LNCAP (cell line): ENCODE measurements around the gene PLXNC1.

Experiments
- CTCF ChIP-seq: fragments of 450-650 bp; IDR thresholded peaks from 2 replicates; pipeline ENCODE4 v1.5.1; 2017; ENCODE audit warnings: mild to moderate bottlenecking

Gene PLXNC1

GRCh38 chr12:94208622-94208966 is 60.2 kb downstream of the PLXNC1 start:
- no peak for TF ChIP-seq CTCF

DNA sequence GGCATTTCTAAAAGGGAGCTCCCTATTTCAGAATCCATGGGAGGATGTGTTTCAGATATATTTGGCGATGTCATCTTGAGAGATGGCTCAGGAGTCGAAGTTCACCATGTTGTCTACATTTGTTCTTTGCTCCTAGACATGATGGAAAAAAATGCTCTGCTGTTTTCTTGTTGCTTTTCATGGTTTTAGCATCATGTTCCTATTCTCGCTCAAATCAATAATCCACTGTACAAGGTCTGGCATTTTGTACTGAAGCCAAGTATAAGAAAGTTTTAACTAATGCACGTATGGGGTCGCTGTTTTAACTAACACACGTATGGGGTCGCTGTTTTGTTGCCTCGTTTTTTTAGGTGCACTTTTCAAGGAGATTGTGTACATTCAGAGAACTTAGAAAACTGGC is 60.9 kb downstream of the PLXNC1 start:
- TF ChIP-seq CTCF: no peak

- TF ChIP-seq CTCF: no peak
These were observed 62.6 kb downstream of the PLXNC1 start for GRCh38 chr12:94211021-94211420.

- no peak for TF ChIP-seq CTCF
These were observed 69.9 kb downstream of the PLXNC1 start for GRCh38 chr12:94218233-94218632.

GRCh38 chr12:94219622-94220302 is 71.4 kb downstream of the PLXNC1 start:
- no peak for TF ChIP-seq CTCF

DNA sequence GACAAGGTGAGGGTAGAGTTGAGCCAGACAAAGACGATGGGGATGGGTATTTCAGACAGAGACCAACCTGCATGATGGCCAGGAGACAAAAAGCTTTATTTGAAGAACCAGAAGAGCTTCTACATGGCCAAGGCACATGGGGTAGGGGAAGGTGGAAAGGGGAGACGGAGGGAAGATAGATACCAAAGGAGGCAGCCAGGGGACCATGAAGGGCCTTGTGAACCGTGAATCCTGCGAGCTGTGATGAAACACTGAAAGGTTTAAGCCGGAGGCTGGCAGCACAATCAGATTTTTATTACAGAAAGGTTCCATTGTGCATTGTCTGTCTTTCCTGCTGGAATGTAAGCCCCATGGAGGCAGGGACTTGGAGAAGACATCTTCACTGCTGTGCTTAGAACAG is 72.4 kb downstream of the PLXNC1 start:
- no peak for TF ChIP-seq CTCF

DNA sequence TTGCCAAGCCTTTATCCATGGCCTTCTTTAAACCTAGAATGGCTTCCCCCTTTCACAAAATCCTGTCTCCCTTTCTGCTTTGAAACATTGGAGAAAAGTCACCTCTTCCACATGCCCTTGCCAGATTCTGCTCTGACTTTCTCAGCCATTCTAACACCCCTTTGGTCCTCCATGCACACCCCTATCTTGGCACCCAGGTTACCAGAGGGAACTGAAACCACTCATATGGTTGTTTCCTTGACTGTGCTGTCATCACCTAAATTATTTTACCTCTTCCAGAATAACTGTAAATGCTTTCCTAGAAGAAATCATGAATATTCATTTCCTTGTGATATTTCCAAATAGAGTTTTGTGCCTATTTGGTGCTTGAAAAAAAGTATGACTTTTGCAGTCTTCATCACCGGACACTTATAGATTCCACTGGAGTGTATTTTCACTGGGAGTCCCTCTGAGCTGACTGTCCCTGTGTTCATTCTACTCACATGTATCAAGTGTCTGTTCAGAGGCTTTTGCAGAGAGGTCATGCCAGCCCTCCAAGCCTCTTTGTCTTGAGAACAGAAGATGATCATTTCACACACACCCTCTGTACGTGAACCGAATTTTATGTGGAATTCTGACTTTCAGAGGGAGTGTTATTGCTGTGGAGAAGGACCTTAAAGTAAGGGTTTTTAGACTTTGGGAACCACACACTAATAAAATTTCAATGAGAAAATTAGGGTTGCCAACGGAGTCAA is 74.1 kb downstream of the PLXNC1 start:
- TF ChIP-seq CTCF: no peak
